GM12865 (cell line): ENCODE data around the gene ZNF229.
"Not testable (repeated sequence)": the region's sequence is repeated elsewhere in the genome, so short reads cannot be mapped to it uniquely, and the experiment has no call there.

Experiments
- DNase-seq: peaks from one replicate; pipeline ENCODE4 v3.0.0; 2010; ENCODE audit warnings: low read depth
- H3K4me3 ChIP-seq: 2 replicates; pipeline ENCODE4 v1.5.1; 2011; ENCODE audit warnings: mild to moderate bottlenecking, low read depth, low read length, control low read depth
- TF ChIP-seq, protein P1 (sequence below): IDR thresholded peaks from 2 replicates; pipeline ENCODE4 v1.5.1; 2011; ENCODE audit warnings: low read length, control low read depth, low read depth, inconsistent platforms; ENCODE audit not compliant: insufficient read depth; ENCODE audit errors: missing control alignments

The ZNF229 gene

DNA sequence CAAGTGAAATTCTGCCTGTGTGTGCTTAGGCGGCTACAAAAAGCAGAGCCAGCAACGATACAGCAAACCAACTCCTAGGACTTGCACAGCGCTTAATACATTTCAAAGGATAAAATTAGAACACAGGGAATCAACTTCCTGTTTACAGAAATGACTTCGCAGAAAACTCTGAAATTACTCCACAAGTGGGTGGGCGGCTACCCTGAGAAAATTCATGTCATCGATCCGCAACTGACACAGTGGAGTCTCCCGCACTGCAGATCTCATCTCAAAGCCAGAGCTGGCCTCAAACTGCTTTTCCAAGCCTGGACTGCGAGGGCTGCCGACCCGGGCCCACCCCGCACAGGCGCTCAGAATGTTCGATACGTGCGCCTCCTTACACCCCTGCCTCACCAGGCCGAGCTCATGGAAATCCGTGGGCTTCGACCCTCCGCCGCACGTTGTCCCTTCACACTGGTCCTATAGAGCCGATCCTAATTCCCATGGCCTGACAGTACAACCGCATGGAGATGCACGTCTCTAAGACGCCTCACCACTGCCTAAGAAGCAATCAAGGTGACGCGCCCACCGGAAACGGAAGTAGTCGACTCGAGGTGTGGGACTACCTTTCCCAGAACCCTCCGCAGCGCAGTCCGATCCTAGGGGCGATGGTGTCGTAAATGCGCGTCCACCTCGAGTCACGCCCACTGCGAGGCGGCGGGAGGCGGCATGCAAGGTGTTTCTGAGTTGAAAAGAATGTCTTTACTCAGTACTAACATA lies at the start of gene ZNF229:
Gene ZNF229, minus strand, starts transcription at position 557 of the 759 bp plus-strand sequence. CDS start 5,625 bp downstream, outside the sequence.
- DNase-seq, result peak; percentile 33
- H3K4me3 ChIP-seq, result no peak within 1 kb of the TSS
- TF ChIP-seq, protein P1, sequence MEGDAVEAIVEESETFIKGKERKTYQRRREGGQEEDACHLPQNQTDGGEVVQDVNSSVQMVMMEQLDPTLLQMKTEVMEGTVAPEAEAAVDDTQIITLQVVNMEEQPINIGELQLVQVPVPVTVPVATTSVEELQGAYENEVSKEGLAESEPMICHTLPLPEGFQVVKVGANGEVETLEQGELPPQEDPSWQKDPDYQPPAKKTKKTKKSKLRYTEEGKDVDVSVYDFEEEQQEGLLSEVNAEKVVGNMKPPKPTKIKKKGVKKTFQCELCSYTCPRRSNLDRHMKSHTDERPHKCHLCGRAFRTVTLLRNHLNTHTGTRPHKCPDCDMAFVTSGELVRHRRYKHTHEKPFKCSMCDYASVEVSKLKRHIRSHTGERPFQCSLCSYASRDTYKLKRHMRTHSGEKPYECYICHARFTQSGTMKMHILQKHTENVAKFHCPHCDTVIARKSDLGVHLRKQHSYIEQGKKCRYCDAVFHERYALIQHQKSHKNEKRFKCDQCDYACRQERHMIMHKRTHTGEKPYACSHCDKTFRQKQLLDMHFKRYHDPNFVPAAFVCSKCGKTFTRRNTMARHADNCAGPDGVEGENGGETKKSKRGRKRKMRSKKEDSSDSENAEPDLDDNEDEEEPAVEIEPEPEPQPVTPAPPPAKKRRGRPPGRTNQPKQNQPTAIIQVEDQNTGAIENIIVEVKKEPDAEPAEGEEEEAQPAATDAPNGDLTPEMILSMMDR, result no peak

GRCh38 chr19:44496711-44497110 lies 48.4 kb upstream of the ZNF229 start:
- H3K4me3 ChIP-seq, result no peak overlapping the region
- no peak for DNase-seq
- TF ChIP-seq, protein P1, result no peak

DNA sequence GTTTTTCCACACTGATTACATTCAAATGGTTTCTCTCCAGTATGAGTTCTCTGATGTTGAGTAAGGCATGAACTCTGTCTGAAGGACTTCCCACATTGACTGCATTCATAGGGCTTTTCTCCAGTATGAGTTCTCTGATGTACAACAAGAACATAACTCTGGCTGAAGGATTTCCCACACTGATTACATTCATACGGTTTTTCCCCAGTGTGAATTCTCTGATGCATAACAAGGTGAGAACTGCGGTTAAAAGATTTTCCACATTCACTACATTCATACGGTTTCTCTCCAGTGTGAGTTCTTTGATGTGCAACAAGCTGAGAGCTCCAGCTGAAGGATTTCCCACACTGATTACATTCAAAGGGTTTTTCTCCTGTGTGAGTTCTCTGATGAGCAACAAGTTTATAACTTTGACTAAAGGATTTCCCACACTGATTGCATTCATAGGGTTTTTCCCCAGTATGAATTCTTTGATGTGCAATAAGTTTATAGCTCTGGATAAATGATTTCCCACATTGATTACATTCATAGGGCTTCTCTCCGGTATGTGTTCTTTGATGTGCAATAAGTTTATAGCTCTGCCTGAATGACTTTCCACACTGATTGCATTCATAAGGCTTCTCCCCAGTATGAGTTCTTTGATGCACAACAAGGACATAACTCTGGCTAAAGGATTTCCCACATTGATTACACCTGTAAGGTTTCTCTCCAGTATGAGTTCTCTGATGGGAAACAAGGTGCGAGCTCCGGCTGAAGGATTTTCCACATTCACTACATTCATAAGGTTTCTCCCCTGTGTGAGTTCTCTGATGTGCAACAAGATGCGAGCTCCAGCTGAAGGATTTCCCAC lies 28.5 kb upstream of the ZNF229 start:
- DNase-seq, result peak; percentile 33
- TF ChIP-seq, protein P1, result no peak
- H3K4me3 ChIP-seq, result no peak overlapping the region

GRCh38 chr19:44468730-44469129 lies 20.5 kb upstream of the ZNF229 start:
- H3K4me3 ChIP-seq, DNase-seq: not testable (repeated sequence)

DNA sequence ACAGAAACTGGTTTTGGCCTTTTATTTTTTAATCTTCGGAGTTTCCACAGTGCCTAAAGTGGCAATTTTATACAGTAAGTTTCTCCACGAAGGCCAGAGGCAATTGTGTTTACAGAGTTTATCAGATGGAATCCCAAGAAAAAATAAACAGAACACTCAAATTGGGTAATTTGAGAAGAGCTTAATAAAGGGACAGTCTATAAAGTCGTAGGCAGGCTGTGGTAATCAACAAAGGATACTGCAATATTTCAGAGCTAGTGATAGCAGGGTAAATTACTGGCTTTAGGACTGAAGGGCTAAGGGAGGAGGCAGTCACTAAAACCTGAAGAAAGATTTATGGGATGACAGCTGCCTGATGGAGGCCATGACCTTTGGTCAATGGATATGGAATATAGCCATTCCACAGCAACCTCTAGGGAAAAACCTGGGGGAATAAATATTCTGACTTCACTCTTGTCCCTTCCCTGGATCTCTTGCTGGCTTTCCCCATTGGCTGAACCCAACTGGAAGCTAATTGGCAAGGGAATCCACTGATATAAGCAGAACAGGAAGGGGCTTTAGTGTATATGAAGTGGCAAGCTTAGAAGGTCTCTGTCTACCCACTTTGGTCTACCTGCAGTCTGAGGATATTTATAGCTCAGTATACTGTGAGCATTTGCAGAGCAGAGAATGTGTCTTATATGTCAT lies 14.5 kb upstream of the ZNF229 start:
- not testable (repeated sequence) for H3K4me3 ChIP-seq, DNase-seq

DNA sequence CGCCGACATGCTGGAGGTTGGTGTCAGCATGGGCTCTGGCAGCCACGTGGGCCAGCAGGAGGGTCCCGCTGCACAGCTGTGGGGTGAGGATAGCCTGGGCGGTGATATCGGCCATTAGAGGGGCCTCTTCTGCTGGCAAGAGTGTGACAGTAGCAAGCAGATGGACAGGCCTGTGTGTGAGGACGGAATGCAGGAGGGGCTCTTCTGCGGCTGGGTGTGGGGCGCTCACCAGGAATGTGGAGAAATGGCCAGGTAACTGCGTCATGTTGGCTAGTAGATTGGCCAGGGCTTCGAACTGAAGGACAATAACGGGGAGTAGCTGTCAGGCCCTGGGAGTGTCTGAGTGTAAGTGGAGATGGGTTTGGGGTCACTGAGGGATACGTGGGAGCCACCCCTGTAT lies 7.7 kb upstream of the ZNF229 start:
- not testable (repeated sequence) for H3K4me3 ChIP-seq, DNase-seq

- no peak overlapping the region for H3K4me3 ChIP-seq
- TF ChIP-seq, protein P1, result no peak
- no peak for DNase-seq
Measured at GRCh38 chr19:44455100-44455499, 6.8 kb upstream of the ZNF229 start.

DNA sequence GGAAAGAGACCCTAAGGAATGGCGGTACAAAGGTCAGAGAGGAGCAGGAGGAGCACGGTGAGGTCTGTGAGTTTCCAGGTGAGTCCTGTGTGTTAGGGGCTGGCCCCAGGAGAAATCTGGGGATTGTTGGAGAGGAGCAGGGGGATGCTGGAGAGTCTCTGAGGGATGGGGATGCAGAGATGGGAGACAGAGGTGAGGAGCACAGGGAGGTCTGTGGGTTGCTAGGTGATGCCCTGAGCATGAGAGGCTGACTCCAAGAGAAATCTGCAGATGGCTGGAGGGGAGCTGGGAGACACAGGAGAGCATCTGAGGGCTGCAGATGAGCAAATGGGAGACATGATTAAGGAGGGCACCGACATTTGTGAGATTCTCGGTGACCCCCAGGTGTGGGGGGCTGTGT lies 4.1 kb upstream of the ZNF229 start:
- no peak for DNase-seq

More for the DNA sequence above, 4.1 kb upstream of the ZNF229 start:
- TF ChIP-seq, protein P1, result no peak
- no peak overlapping the region for H3K4me3 ChIP-seq
